Femur (tissue), 1 donor: ENCODE results near the gene TSPAN32.
"Not testable (repeated sequence)": the region's sequence is repeated elsewhere in the genome, so short reads cannot be mapped to it uniquely, and the experiment has no call there.

Experiments
- DNase-seq: peaks from one replicate; pipeline ENCODE4 v3.0.0-alpha.2; 2017

The TSPAN32 gene

GRCh38 chr11:2316963-2317244 is 15.1 kb downstream of the TSPAN32 start:
- DNase-seq, result no peak

- DNase-seq, result no peak
Measured at GRCh38 chr11:2317354-2318050, 15.7 kb downstream of the TSPAN32 start.

- no peak for DNase-seq
Measured at GRCh38 chr11:2318123-2318522, 16.3 kb downstream of the TSPAN32 start.

GRCh38 chr11:2318707-2319106 is 16.9 kb downstream of the TSPAN32 start:
- DNase-seq, result no peak

- no peak for DNase-seq
Measured at GRCh38 chr11:2319791-2320472, 18.1 kb downstream of the TSPAN32 start.

GRCh38 chr11:2320568-2321310 is 18.9 kb downstream of the TSPAN32 start:
- DNase-seq, result no peak

- DNase-seq, result no peak
Measured at GRCh38 chr11:2321311-2321683, 19.5 kb downstream of the TSPAN32 start.

- DNase-seq, result no peak
Measured at GRCh38 chr11:2325123-2325522, 23.3 kb downstream of the TSPAN32 start.

- DNase-seq, result no peak
Measured at GRCh38 chr11:2325719-2326118, 23.9 kb downstream of the TSPAN32 start.

GRCh38 chr11:2327032-2327431 is 25.2 kb downstream of the TSPAN32 start:
- no peak for DNase-seq

- DNase-seq, result no peak
Measured at GRCh38 chr11:2328021-2328420, 26.2 kb downstream of the TSPAN32 start.

GRCh38 chr11:2328656-2329354 is 27.0 kb downstream of the TSPAN32 start:
- DNase-seq, result no peak

- no peak for DNase-seq
Measured at GRCh38 chr11:2329551-2329950, 27.7 kb downstream of the TSPAN32 start.

- DNase-seq, result no peak
Measured at GRCh38 chr11:2330696-2331095, 28.9 kb downstream of the TSPAN32 start.

- no peak for DNase-seq
Measured at GRCh38 chr11:2331404-2331803, 29.6 kb downstream of the TSPAN32 start.

GRCh38 chr11:2332569-2332968 is 30.8 kb downstream of the TSPAN32 start:
- not testable (repeated sequence) for DNase-seq

- not testable (repeated sequence) for DNase-seq
Measured at GRCh38 chr11:2333486-2334205, 31.8 kb downstream of the TSPAN32 start.

- not testable (repeated sequence) for DNase-seq
Measured at GRCh38 chr11:2335286-2335685, 33.5 kb downstream of the TSPAN32 start.

- not testable (repeated sequence) for DNase-seq
Measured at GRCh38 chr11:2338760-2339159, 36.9 kb downstream of the TSPAN32 start.

GRCh38 chr11:2342557-2342956 is 40.7 kb downstream of the TSPAN32 start:
- DNase-seq, result no peak

- no peak for DNase-seq
Measured at GRCh38 chr11:2342981-2343380, 41.2 kb downstream of the TSPAN32 start.

GRCh38 chr11:2343502-2343901 is 41.7 kb downstream of the TSPAN32 start:
- no peak for DNase-seq

- no peak for DNase-seq
Measured at GRCh38 chr11:2345050-2345449, 43.2 kb downstream of the TSPAN32 start.
